Subcutaneous adipose tissue (tissue), 4 donors: ENCODE measurements around the gene GIMAP8. TPM values are rescaled to one million over a fixed set of nuclear protein-coding genes. Genes with fewer than 3 reads are reported as not detected.

Source experiments
- total RNA-seq, 4 donors: library from RNA; depleted of rRNA; stranded (reverse); fragments of >200 nt; gene quantifications; one replicate each; pipeline ENCODE4 v1.1.0, GENCODE V29; 2016
- TF ChIP-seq, protein P1 (sequence below): fragments of 450-650 bp; IDR thresholded peaks from one replicate; pipeline ENCODE4 v1.5.1; 2016; ENCODE audit warnings: low read depth, mild to moderate bottlenecking, control low read depth, antibody characterized with exemption, moderate library complexity

GIMAP8 gene
- total RNA-seq, 4 donors from 2014 or later: 9.9 to 29.0 (median 15.0) TPM

GRCh38 chr7:150473902-150474301 is 23.5 kb downstream of the GIMAP8 start:
- TF ChIP-seq, protein P1, sequence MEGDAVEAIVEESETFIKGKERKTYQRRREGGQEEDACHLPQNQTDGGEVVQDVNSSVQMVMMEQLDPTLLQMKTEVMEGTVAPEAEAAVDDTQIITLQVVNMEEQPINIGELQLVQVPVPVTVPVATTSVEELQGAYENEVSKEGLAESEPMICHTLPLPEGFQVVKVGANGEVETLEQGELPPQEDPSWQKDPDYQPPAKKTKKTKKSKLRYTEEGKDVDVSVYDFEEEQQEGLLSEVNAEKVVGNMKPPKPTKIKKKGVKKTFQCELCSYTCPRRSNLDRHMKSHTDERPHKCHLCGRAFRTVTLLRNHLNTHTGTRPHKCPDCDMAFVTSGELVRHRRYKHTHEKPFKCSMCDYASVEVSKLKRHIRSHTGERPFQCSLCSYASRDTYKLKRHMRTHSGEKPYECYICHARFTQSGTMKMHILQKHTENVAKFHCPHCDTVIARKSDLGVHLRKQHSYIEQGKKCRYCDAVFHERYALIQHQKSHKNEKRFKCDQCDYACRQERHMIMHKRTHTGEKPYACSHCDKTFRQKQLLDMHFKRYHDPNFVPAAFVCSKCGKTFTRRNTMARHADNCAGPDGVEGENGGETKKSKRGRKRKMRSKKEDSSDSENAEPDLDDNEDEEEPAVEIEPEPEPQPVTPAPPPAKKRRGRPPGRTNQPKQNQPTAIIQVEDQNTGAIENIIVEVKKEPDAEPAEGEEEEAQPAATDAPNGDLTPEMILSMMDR: no peak

DNA sequence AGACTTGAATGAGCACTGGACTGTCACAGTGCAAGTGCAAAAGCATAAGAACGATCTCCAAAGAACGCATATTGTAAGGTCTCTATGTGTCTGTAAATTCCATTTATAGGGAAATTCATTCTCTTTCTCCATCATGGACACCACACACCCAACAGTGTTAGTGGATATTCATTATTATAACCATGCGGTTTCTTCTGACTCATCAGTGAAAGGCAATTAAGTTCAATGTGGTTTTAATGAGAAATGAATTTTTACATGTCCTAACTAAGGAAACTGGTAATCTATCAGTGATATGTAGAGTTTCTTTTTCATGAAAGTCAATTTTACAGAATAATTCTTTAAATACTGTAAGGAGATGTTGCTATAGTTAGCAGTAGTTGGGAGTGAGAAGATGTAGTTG is 25.9 kb downstream of the GIMAP8 start:
- TF ChIP-seq, protein P1: no peak

DNA sequence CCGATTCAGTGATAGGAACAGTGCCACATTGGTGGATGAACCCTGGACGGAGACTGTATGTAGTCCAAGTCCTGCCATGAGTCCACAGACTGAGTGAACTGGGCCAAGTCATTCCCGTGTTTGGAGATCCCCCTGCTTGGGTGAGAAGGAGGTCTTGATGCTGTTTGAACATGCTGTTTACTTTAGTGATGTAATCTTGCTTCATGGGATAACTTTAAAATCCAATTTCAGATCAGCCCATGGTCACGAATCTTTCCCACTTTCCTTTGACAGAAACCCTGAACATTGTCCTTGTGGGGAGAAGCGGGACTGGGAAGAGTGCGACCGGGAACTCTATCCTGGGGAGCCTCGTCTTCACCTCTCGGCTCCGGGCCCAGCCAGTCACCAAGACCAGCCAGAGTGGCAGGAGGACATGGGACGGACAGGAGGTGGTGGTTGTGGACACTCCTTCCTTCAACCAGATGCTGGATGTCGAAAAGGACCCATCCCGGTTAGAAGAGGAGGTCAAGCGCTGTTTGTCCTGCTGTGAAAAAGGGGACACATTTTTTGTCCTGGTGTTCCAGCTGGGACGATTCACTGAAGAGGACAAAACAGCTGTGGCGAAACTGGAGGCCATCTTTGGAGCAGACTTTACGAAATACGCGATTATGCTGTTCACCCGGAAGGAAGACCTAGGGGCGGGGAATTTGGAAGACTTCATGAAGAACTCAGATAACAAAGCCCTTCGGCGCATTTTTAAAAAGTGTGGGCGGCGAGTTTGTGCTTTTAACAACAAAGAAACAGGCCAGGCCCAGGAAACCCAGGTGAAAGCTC is 26.6 kb downstream of the GIMAP8 start:
- TF ChIP-seq, protein P1: no peak

GRCh38 chr7:150479023-150479716 is 28.7 kb downstream of the GIMAP8 start:
- TF ChIP-seq, protein P1: no peak

DNA sequence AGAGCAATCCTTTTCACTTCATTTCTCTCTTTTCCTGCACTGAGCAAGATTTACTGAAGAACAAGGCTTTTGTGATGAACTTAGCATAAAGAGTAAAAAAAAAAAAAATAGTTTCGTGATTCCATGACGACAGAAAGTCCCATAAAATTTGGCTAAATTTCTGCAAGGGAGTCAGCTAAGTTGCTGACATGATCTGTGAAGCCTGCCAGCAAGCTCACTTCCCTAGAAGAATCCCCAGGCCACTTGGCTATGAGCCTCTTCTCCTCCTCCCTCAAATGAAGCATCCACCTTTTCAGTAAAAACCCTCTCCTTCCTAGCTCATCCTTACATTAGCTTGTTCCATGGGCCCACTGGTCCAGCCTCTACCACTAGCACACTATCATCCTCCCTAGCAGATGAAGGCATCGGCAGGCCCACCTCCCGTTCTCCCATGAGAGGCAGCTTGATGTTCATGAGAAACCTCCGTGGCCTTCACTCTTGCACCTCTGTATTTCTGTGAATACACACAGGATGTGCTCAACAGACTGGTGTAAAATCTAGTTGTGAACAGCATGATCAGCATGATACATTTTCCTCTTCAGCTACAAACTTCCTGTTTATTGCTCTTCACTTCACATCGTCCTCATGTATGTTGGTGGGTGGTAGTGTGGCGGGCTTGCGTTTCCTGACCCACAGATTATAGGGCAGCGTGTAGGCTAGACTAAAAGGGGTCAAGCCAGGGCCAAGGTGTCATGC is 30.9 kb downstream of the GIMAP8 start:
- TF ChIP-seq, protein P1: no peak

DNA sequence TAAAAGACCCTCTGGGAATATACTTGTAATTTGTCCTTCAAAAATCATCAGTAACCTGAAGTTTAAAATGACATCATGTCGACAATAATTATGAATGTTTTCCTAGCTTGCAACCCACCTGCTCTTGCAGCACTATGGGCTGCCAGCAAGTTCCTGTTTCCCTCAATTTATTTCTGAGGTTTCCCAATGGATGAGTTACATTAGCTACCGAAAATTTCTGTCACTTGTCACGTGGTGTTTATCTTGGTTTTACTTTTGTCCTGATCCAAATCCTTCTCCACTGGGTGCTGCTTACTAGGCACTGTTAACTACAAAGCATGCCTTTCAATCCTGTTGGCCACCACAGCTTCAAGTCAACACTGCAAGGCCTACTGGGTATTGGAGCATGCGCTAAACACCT is 31.5 kb downstream of the GIMAP8 start:
- TF ChIP-seq, protein P1: no peak

- TF ChIP-seq, protein P1: no peak
These were observed 37.2 kb downstream of the GIMAP8 start for GRCh38 chr7:150487625-150488024.
